HG02798 (cell line): ENCODE results near the gene MED27.

ENCODE experiments used
- ATAC-seq: cut with Tn5 transposase; IDR thresholded peaks from one replicate; pipeline ENCODE4 v1.9.1; 2021; ENCODE audit warnings: mild to moderate bottlenecking; ENCODE audit not compliant: unreplicated experiment, poor library complexity

Gene MED27

GRCh38 chr9:132003319-132003704 is 76.4 kb downstream of the MED27 start:
- no peak for ATAC-seq

GRCh38 chr9:132002643-132003318 is 76.9 kb downstream of the MED27 start:
- ATAC-seq: no peak

DNA sequence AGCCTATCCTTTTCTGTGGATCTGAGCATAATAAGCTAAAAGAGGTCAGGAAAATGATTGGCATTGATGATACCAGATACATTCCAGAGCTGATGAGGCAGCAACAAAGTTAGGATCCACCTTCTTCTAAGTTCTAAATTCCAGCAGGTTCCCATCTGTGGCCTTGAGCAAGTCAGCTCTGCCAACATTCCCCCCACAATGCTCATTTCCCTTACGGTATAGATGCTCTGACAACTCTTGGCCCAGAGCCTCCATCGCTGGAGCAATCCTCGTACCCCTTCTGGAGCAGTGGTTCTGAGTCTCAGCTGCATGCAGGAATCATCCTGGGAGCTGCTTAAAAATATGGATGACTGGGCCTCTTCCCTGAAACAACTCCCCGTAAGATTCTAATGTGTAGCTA is 78.1 kb downstream of the MED27 start:
- ATAC-seq: no peak

DNA sequence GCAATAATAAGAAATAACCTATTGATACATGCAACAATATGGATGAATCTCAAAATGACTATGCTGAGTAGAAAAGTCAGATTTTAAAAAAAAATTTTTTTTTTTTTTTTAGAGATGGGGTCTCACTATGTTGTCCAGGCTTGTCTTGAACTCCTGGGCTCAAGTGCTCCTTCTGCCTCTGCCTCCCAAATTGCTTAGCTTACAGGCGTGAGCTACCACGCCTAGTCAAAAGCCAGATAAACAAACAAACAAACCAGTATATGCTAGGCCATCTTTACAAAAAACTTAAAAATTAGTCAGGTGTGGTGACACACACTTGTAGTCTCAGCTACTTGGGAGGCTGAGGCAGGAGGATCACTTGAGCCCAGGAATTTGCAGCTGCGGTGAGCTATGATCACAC is 79.0 kb downstream of the MED27 start:
- no peak for ATAC-seq

DNA sequence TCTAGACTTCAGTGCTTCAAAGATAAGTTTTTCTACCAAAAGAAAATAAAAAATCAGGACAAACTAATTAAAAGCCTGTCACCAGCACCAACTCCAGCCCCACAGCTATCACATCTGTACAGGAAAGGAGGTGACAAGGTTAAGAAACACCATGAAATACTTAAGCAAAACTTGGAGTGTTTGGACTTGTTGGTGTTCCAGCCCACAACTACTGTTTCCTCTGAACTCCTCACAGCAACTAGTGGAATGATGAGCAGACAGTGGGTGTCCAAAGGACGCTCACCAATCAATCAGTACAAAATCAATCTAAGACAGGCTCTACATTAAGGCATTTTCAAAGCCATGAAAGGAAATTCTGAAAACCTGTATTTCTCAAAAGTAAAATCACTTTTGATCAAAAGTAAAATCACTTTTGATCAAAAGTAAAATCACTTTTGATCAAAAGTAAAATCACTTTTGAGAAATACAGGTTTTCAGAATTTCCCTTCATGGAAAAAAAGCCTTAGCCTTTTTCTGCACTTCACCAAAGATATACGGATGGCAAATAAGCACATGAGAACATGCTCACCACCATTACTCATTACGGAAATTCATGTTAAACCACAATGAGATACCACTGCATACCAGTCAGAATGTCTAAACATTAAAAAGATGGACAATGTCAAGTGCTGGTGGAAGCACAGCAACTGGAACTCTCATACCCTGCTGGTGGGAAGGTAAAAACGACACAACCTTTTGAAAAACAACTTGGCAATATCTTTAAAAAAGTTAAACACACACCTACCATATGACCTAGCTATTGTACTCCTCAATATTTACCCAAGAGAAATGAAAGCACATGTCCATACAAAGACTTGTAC is 79.7 kb downstream of the MED27 start:
- no peak for ATAC-seq

- ATAC-seq: no peak
These were observed 81.9 kb downstream of the MED27 start for GRCh38 chr9:131997779-131998178.

DNA sequence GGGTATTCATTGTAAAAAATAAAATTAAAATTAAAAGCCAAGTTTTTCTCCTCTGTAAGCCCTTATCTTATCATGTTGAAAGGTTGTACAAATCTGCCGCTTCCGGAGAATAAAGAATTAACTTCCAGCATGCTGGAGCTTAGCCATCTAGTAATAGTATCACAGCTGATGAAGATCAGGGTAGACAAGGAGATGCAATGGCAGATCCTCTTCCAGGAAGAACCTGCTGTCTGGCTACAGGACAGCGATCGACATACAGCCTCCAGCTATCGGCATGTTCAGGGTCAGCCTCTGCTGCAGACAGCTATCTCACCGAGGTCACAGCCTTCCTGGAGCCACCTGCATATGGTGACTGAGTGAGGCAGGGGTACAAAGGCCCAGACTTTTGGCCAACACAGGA is 82.6 kb downstream of the MED27 start:
- no peak for ATAC-seq

DNA sequence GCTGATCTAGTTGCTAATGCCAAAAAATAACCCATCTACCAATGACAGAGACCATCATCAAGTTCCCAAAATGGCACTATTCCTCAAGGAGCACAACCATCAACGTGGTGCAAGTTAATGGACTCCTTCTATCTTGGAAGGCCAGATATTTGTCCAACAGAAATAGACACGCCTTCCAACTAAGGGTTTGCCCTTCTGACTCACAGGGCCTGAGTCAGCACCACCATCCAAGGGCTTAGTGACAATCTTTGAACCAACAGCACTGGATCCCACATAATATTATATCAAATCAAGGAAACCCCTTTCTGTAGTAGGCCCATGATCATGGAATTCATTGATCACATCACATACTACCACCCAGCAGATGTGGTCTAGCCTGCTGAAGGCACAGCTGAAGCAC is 84.3 kb downstream of the MED27 start:
- ATAC-seq: no peak

DNA sequence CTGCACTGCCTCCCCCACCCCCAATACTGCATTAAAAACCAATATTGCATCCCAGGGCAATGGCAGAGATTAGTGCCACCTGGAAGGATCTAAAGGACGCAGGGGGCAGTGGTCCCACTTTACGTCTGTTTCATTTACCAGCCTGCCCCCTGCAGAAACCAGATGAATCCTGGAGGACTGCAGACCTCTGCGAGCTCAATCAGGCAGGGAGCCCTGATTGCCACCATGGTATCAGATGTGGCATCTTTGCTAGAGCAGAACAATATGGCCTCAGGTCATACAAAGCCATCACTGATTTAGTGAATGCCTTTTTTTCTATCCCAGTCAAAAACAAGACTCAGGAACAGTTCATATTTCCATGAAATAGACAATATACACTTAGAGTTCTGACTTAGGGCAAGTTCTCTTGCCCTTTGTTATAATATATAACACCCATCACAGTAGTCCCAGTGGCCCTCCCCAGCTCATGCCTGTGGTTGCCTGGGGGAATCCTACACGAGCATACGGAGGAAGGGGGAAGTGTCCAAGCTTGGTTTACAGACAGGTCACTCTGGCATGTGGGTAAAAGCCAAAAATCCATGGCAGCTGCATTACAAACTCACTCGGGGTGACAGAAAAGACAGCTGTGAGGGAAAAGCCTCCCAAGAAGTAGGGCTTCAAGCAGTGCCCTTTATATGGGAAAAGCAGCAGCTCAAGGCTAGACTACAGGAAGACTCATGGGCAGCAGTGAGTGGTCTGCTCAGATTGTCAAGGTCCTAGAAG is 85.1 kb downstream of the MED27 start:
- ATAC-seq: no peak

- no peak for ATAC-seq
These were observed 86.6 kb downstream of the MED27 start for GRCh38 chr9:131992906-131993657.

DNA sequence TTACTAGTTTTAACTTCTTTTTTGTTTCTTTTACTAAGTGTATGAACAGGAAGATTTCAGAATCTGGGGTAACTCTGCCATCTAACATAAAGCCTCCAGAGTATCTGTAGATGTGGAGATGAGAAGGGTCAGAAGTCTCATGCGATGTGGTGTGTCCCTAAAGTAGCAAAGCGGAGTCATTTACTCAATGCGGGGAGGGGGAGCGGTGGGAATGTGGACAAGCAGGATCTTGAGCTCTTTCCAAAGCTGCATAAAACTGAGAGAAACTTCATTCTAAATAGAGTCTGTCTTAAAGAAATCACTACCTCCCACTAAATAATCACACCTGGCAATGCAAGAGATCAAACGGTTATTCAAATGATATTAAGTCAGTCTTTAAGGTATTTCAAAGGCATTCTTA is 92.4 kb downstream of the MED27 start:
- no peak for ATAC-seq

DNA sequence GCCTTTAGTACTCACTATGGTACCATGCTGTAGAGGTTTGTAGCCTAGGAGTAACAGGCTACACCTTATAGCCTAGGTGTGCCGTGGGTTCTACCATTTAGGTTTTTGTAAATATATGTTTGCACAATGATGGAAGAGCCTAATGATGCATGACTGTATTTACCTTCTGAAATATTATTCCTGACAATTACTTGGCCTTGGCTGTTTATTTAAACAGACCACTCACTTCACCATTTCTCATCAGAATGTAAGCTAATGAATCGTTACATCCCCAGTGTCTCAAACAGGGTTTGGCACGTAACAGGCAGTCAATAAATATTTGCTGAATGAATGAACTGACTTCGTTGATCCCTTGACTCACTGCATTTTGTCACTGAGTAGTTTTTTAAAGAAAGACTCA is 93.1 kb downstream of the MED27 start:
- no peak for ATAC-seq

DNA sequence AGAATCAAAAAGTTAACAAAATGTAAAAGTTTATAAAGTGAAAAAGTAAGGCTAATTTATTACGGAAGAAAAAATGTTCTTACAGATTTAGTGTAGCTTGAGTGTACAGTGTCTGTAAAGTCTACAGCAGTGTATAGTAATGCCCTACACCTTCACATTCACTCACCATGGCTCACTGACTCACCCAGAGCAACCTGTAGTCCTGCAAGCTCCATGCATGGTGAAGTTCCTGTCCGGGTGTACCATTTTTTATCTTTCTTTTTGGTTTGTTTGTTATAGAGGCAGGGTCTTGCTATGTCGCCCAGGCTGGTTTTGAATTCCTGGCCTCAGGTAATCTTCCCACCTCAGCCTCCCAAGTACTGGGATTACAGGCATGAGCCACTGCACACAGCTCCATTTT is 93.6 kb downstream of the MED27 start:
- no peak for ATAC-seq

DNA sequence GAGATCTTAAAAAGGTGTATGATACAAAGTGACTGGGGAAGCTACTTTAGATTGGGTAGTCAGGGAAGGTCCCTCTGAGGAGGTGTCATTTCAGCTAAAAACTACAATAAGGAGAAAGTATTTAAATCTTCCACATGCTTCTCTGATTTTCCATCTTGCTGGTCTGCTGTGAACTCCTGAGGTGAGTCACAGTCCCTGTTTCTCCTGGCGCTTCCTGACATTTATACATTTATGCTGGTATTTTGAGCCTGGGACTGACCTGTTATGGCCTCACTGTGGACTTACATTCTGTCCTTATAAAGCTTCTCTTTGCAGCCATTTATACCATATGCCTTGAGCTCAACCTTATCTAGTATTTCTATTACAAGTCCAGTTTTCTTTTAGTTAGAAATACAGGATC is 95.1 kb downstream of the MED27 start:
- ATAC-seq: no peak

DNA sequence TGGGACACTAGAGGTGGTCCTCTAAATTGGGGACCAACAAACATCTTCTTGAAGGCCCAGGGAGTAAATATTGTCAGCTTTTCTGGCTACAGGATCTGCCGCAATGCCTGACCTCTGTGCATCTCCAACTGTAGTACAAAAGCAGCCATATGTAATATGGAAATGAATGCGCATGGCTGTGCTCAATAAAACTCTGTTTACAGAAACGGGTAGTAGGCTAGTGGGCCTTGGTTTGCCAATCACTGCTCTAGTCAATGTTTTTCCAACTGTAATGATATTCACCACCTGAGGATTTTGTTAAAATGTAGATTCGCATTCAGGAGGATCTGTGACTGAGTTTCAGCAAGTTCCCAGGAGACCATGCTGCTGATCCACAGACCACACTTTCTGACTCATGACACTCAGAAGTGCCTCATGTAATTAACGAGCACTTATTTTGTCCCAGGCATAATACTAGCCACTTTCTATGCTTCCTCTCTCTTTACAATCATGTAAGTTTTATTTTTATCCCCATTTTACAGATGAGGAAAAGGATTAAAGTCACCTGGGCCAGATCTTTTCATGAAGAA is 96.9 kb downstream of the MED27 start:
- no peak for ATAC-seq

DNA sequence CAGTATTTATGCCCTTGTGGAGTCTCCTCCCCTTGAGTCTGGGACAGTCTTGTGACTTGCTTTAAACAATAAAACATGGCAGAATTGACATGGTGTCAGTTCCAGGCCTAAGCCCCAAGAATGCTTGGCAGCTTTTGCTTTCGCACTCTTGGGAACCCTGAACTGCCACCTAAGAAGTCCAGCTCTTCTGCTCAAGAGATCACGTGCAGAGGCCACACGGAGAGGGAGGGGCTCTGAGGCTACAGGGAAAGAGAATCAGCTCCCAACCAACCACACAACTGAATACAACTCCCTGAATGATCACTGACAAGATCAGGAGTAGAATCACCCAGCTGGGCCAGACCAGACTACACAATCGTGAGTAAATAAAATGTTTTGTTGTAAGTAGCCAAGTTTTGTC is 97.6 kb downstream of the MED27 start:
- no peak for ATAC-seq

DNA sequence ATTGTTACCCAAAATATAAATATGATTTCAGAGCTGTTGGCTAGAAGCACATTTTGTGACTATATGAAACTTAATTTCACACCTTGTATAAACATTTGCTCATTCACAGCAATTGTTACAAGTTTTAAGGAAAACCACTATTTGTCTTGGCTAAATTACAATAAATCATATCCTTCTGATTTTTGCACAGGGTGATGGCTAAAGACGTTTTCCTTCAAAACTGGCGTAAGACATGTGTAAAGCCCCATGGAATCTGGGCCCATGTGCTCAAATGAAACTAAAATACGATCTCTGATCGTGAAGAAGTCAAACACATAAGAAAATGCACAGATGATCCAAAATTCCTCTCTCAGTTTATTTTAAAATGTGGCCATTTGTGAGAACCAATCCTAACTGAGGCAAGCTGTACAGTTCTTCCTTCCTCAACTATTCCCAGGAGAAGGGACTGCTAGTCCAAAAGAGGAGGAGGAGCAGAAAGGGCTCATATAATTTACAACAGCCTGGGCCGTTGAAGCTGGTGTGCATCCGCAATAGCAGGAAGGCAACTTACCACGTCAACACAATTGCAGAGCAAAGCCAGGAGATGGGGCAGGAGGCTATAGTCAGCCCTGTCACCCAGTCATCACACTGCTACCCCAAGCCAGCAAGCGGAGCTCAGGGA is 98.4 kb downstream of the MED27 start:
- no peak for ATAC-seq

- ATAC-seq: no peak
These were observed 99.2 kb downstream of the MED27 start for GRCh38 chr9:131980267-131981016.
